KG1 (cell line): Measurements from ENCODE around the gene JAZF1.

Source experiments
- DNase-seq: peaks from one replicate; lab custom pipeline; 2025; lab: John Stamatoyannopoulos, UW

The JAZF1 gene

GRCh38 chr7:28191184-28191583 is 10.6 kb upstream of the JAZF1 start:
- DNase-seq = no peak

GRCh38 chr7:28190077-28190710 is 9.6 kb upstream of the JAZF1 start:
- DNase-seq = no peak

- no peak for DNase-seq
Observed at GRCh38 chr7:28187012-28187411, 6.4 kb upstream of the JAZF1 start.

GRCh38 chr7:28183627-28184026 is 3.0 kb upstream of the JAZF1 start:
- no peak for DNase-seq

DNA sequence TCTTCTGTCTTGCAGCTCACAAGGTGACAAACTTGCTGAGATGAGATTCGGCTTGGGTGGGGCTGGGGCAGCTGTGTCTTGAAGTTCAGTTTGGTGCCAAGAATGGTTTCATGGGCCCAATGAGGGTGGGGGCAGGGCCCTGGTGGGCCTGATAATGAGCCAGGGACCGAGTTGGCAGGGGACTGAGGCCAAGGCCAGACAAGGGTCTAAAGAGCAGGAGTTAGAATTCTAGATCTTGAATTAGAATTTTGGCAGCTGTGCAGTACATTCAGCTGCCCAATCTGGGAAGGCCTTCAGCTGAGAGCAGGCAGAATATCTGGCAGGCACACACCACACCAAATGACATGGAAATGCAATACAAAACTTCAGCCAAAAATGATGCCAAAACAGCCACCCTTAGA is 1.5 kb upstream of the JAZF1 start:
- no peak for DNase-seq

DNA sequence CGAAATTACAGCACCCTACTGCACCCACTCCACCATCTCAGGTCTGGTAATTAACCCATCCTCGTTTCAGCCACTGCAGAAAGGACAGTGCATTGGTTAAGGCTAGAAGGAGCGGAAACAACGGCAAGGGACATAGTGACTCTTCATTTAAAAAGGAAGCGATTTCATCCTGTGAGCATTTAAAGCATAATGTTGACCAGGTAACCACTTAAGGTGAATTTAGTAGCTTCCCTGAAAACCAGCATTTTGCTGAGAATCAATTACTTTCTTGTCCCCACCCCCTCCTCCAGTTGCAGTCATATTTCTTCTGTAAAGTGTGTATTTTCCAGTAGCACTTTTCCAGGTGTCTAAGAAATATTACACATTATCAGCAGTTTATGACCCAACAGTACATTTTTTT is 821 bp upstream of the JAZF1 start:
- no peak for DNase-seq

- DNase-seq = no peak
Observed at GRCh38 chr7:28180031-28180363, 598 bp downstream of the JAZF1 start.

GRCh38 chr7:28179120-28180030 is 1.2 kb downstream of the JAZF1 start:
- no peak for DNase-seq

- no peak for DNase-seq
Observed at GRCh38 chr7:28178599-28178998, 2.0 kb downstream of the JAZF1 start.

DNA sequence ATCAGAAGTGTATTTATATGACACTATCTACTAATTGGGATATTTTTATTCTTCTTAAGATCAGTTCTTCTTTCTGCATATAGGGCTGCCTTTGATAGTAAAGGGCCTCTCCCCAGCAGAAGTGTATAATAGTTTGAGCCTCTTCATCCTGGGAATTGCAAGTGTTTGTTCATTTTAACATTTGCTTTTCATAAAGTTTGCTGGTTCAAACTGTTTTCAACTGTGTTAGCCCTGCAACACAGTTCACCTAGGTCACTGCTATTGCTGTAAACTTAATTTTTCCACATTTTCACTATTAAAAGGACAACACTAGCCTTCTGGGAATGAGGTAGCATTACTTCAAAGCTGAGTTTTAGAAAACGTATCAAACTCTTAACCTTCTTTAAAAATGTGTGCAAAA is 2.8 kb downstream of the JAZF1 start:
- DNase-seq = no peak

- no peak for DNase-seq
Observed at GRCh38 chr7:28176645-28177044, 4.0 kb downstream of the JAZF1 start.

GRCh38 chr7:28176174-28176573 is 4.4 kb downstream of the JAZF1 start:
- DNase-seq = no peak

DNA sequence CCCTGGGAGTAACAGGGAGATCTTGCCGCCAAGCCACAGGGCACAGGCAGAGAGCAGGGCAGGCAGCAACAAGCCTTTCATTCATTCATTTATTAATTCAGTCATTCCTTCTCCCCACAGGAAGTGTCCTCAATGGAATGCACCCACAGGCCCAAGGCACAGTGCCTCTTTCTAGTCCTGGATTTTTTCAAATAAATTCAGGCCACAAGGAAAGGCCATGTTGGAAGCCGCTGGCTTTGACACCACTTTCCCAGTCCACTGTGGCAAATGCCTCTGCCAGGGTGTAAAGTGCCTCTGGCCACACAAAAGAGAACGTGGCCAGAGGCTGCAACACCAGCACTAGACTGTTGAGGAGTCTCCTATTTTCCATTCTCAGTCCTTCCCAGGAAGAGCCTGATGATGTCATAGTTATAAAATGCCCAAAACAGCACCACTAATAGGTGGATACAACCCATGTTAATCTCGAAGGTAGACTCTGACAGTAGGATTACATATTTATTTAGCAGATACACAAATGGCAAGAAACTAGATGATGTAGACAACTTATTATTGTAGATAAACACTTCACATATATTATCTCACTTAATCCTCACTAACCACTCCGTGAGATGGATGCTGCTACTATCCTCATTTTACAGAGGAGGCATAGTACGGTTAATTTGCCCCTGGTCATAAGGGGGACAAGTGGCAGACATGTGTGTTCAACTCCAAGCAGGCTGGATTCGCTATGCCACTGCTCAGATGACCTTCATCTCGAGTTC is 5.5 kb downstream of the JAZF1 start:
- no peak for DNase-seq

GRCh38 chr7:28174442-28174841 is 6.2 kb downstream of the JAZF1 start:
- DNase-seq = no peak

DNA sequence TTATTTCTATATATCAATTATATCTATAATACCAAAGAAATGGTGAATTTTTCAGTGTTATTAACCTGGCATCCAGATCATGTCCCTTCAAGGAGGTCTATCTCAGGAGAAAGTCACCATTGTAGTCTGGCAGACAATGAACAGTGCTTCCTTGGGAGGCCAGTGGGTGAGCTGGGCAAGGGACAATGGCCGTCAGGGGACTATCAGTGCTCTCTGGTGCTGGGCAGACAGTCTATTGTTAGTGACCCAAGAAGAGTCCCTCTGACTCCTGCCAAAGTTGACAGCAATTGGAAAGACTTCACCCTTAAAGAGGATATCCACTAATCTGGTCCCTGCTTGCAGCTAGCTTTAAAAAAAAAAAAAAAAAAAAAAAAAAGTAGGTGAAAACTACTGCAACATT is 7.1 kb downstream of the JAZF1 start:
- DNase-seq = no peak

- DNase-seq = no peak
Observed at GRCh38 chr7:28172958-28173357, 7.6 kb downstream of the JAZF1 start.

DNA sequence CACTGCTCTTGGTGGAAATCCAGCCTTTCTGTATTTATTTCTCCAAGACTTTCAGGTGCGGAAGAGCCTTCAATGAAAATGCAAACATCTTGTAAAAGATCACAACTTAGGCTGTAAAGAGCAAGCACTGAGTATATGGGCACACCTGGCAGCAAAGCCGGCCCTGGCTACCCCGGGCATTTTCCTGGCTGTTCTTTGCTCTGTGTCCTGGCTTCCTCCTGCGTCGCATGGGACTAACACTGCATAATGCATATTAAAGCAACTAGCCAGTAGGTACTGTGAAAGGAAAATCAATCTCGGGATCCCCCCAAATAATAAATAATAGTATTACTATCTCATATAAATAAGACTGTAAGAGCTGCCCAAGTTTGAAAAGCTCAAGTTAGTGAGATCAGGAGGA is 9.9 kb downstream of the JAZF1 start:
- DNase-seq = no peak

DNA sequence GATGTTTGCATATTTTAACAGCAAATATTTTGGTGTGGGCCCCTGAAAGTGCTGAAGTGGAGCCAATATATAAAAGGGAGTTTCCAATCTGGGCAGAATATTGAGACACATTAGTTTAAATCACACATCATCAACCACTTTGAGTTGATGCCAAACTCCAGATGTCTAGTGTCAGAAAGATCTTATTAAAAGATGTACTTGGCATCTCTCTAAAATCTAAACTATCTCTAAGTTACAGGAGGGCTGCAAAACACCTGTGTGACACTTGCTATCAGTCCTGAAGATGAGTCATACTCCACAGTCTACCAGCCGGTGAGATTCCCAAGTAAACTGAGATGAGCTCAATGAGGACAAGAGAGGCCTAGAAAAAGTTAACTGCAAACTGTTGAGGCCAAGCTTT is 11.4 kb downstream of the JAZF1 start:
- no peak for DNase-seq

DNA sequence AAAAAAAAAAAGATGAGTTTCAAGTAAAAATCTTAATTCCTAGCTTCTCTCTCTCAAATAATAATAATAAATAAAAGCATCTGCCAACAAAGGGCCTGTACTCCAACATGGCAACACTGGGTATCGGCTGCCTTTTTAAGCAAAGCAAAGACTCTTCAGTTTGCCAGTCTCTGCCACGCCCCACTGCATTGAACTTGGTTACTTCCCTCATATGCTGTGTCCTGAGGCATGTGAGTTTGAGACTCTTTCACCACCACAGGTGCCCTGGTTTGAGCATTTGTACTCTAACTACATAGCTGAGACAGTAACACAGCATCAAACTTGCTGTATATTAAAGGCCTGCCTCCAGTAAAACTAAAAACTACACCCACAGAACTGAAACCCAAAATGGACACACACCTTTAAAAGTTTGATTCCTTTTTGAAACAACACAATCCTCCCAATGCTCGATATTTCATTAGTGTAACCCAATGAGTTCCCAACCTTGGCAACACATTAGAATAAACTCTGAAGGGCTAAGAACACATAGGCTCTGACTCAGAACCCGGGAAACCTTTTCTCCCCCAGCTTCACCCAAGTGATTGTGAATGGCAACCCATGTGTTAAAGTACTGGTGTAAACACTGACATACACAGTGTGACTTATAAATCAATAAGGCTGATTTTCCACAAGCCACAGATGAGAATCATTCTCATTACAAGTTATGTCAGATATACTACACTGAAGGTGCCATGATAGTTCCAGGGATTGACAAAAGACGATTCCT is 12.0 kb downstream of the JAZF1 start:
- DNase-seq = no peak

- DNase-seq = no peak
Observed at GRCh38 chr7:28166982-28167715, 13.4 kb downstream of the JAZF1 start.
